HepG2 (cell line): Measurements from ENCODE around the gene AGAP1. TPM values are rescaled to one million over a fixed set of nuclear protein-coding genes. Genes with fewer than 3 reads are reported as not detected.

Experiments used
- FOSL2 ChIP-seq: sonication (generic); formaldehyde crosslinking; IDR thresholded peaks from 2 replicates; pipeline ENCODE4 v1.4.0; 2020; ENCODE audit warnings: missing genetic modification reagents
- HHEX ChIP-seq: IDR thresholded peaks from 2 replicates; pipeline ENCODE4 v1.6.1; 2016; ENCODE audit warnings: control low read depth
- HNF4G ChIP-seq, 2 experiments: sonication (generic) in 1 of 2; formaldehyde crosslinking in 1 of 2; IDR thresholded peaks; 2 replicates each; pipeline versions ENCODE4 v1.4.0 to v1.6.1; 2011 to 2020; ENCODE audit warnings: borderline replicate concordance in 2 of 2, low read depth in 2 of 2, mild to moderate bottlenecking in 2 of 2, low read length in 1 of 2, missing genetic modification reagents in 1 of 2, moderate library complexity in 1 of 2
- KAT8 ChIP-seq: IDR thresholded peaks from 2 replicates; pipeline ENCODE4 v1.6.1; 2016; ENCODE audit warnings: missing genetic modification reagents, missing compliant biosample characterization
- KDM6A ChIP-seq: IDR thresholded peaks from 2 replicates; pipeline ENCODE4 v1.6.1; 2016; ENCODE audit warnings: low read depth
- MED1 ChIP-seq: sonication (generic); formaldehyde crosslinking; IDR thresholded peaks from 2 replicates; pipeline ENCODE4 v1.4.0; 2020; ENCODE audit warnings: missing genetic modification reagents
- MYNN ChIP-seq: sonication (generic); formaldehyde crosslinking; IDR thresholded peaks from 2 replicates; pipeline ENCODE4 v1.4.0; 2020; ENCODE audit warnings: mild to moderate bottlenecking, low read depth, missing genetic modification reagents
- SAP130 ChIP-seq: IDR thresholded peaks from 2 replicates; pipeline ENCODE4 v1.6.1; 2016; ENCODE audit warnings: low read depth
- ZNF335 ChIP-seq: sonication (generic); formaldehyde crosslinking; IDR thresholded peaks from 2 replicates; pipeline ENCODE4 v1.4.0; 2020; ENCODE audit warnings: missing genetic modification reagents
- ZNF460 ChIP-seq: sonication (generic); formaldehyde crosslinking; IDR thresholded peaks from 2 replicates; pipeline ENCODE4 v1.5.1; 2020; ENCODE audit warnings: missing genetic modification reagents, mild to moderate bottlenecking, borderline replicate concordance
- ZNF550 ChIP-seq: sonication (generic); formaldehyde crosslinking; IDR thresholded peaks from 2 replicates; pipeline ENCODE4 v1.4.0; 2020; ENCODE audit warnings: mild to moderate bottlenecking, missing genetic modification reagents, borderline replicate concordance
- polyA plus RNA-seq, 8 experiments: library from polyadenylated mRNA; depleted of rRNA in 3 of 8; stranded (reverse) in 7 of 8; unstranded in 1 of 8; fragments of >200 nt; fragmentation: Illumina TruSeq in 4 of 8; extraction: Trizol in 4 of 8; gene quantifications; 2 replicates each; pipeline versions ENCODE4 v1.2.1 to v1.2.3, GENCODE V29; 2011 to 2016; ENCODE audit warnings: low read depth in 4 of 8, missing spikeins in 1 of 8, mixed read lengths in 1 of 8; ENCODE audit not compliant: insufficient read depth in 1 of 8
- total RNA-seq, 5 experiments: library from RNA; depleted of rRNA; stranded (reverse); fragments of >200 nt; fragmentation: Illumina TruSeq; extraction: Trizol; gene quantifications; 2 replicates each; pipeline ENCODE4 v1.2.3, GENCODE V29; 2016; ENCODE audit warnings: low read depth in 1 of 5
- TF ChIP-seq, protein P1 (sequence below): sonication (generic); formaldehyde crosslinking; IDR thresholded peaks from 2 replicates; pipeline ENCODE4 v1.5.0; 2020; ENCODE audit warnings: mild to moderate bottlenecking, missing genetic modification reagents, borderline replicate concordance
- TF ChIP-seq, protein P2 (sequence below): IDR thresholded peaks from 2 replicates; pipeline ENCODE4 v1.6.1; 2016; ENCODE audit warnings: mild to moderate bottlenecking
- TF ChIP-seq, protein P3 (sequence below): IDR thresholded peaks from 2 replicates; pipeline ENCODE4 v1.6.1; 2016; ENCODE audit warnings: missing biosample characterization, missing genetic modification reagents, low read depth
- TF ChIP-seq, protein P4 (sequence below): sonication (generic); formaldehyde crosslinking; IDR thresholded peaks from 2 replicates; pipeline ENCODE4 v1.5.1; 2020; ENCODE audit warnings: mild to moderate bottlenecking, missing genetic modification reagents, borderline replicate concordance
- TF ChIP-seq, protein P5 (sequence below), 2 experiments: sonication (generic) in 1 of 2; formaldehyde crosslinking in 1 of 2; IDR thresholded peaks; 2 replicates each; pipeline versions ENCODE4 v1.4.0 to v1.6.1; 2016 to 2020; ENCODE audit warnings: borderline replicate concordance in 1 of 2, low read depth in 1 of 2, mild to moderate bottlenecking in 1 of 2, missing genetic modification reagents in 1 of 2

Gene AGAP1
- total and polyA plus RNA-seq, 2 of the 13 experiments (the other 11 are each of a cell fraction or from before 2014, with no cell fraction given), result 21.2 to 32.7 TPM

DNA sequence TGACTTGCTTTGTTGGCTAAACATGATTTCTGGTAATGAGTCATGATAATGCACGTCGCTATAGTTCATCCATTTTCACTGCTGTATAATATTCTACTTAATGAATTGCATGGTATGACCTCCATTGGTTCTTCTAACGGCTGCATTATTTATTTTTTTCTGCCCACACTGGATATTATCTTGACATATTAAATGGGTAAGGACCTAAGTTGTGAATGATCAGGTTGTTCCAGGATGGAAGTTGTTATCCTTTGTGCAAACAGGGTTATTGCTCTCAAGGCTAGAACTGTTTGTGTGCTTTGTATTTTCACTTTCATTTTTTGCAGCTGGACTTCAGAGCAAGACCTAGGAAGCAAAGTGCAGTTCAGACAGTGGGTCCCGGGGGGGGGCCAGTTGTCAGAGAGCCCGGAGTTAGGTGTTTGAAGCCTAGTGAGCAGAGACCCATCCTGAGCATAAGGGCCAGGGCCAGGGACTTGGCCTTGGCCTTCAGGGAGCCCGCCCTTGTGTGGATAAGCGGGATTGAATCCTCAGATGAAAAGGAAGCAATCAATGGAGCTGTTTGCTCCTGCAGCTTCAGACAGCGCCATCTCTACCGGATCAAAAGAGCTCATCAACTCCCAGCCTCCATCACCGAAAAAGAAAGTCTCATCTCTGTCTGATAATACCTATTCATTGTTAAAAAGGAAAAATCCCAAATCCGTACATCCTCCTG lies 48.2 kb downstream of the AGAP1 start (continued):
- TF ChIP-seq, protein P1, sequence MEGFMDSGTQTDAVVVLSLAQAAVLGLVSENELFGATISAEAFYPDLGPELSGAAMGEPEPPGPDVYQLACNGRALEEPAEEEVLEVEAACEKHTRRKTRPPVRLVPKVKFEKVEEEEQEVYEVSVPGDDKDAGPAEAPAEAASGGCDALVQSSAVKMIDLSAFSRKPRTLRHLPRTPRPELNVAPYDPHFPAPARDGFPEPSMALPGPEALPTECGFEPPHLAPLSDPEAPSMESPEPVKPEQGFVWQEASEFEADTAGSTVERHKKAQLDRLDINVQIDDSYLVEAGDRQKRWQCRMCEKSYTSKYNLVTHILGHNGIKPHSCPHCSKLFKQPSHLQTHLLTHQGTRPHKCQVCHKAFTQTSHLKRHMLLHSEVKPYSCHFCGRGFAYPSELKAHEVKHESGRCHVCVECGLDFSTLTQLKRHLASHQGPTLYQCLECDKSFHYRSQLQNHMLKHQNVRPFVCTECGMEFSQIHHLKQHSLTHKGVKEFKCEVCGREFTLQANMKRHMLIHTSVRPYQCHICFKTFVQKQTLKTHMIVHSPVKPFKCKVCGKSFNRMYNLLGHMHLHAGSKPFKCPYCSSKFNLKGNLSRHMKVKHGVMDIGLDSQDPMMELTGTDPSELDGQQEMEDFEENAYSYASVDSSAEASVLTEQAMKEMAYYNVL (CRISPR knock-in tag), result peak; percentile 80; the same call in 1 of the 2 replicates
- peak; percentile 97 for TF ChIP-seq HNF4G (IDR thresholded peaks at IDR 0.05; ENCODE audit: borderline replicate concordance, low read depth, low read length)
- TF ChIP-seq HNF4G (CRISPR knock-in tag; IDR thresholded peaks at IDR 0.05; ENCODE audit: borderline replicate concordance, low read depth), result peak; percentile 96; the same call in 1 of the 2 replicates
- TF ChIP-seq, protein P2, sequence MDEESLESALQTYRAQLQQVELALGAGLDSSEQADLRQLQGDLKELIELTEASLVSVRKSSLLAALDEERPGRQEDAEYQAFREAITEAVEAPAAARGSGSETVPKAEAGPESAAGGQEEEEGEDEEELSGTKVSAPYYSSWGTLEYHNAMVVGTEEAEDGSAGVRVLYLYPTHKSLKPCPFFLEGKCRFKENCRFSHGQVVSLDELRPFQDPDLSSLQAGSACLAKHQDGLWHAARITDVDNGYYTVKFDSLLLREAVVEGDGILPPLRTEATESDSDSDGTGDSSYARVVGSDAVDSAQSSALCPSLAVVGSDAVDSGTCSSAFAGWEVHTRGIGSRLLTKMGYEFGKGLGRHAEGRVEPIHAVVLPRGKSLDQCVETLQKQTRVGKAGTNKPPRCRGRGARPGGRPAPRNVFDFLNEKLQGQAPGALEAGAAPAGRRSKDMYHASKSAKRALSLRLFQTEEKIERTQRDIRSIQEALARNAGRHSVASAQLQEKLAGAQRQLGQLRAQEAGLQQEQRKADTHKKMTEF (CRISPR knock-in tag), result peak; percentile 93
- TF ChIP-seq, protein P3, sequence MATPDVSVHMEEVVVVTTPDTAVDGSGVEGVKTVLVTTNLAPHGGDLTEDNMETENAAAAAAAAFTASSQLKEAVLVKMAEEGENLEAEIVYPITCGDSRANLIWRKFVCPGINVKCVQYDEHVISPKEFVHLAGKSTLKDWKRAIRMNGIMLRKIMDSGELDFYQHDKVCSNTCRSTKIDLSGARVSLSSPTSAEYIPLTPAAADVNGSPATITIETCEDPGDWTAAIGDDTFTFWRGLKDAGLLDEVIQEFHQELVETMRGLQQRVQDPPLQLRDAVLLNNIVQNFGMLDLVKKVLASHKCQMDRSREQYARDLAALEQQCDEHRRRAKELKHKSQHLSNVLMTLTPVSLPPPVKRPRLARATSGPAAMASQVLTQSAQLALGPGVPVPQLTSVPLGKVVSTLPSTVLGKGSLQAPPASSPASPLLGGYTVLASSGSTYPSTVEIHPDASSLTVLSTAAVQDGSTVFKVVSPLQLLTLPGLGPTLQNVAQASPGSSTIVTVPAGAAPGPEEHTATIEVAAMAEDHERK, result no peak
- TF ChIP-seq MYNN, result no peak
- TF ChIP-seq MED1 (CRISPR knock-in tag), result peak; percentile 96
- TF ChIP-seq, protein P4, sequence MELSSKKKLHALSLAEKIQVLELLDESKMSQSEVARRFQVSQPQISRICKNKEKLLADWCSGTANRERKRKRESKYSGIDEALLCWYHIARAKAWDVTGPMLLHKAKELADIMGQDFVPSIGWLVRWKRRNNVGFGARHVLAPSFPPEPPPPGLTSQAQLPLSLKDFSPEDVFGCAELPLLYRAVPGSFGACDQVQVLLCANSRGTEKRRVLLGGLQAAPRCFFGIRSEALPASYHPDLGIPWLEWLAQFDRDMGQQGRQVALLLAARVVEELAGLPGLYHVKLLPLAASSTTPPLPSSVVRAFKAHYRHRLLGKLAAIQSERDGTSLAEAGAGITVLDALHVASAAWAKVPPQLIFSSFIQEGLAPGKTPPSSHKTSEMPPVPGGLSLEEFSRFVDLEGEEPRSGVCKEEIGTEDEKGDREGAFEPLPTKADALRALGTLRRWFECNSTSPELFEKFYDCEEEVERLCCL, result 0 out of 2 replicates have a peak, but pooled peaks have one; percentile 64
- TF ChIP-seq ZNF460, result peak; percentile 58; the same call in 1 of the 2 replicates
- TF ChIP-seq ZNF335 (CRISPR knock-in tag), result peak; percentile 56; the same call in 1 of the 2 replicates
- no peak; the same call in 1 of the 2 replicates for TF ChIP-seq ZNF550
- peak; percentile 88 for TF ChIP-seq KDM6A (CRISPR knock-in tag)
- peak; percentile 68 for TF ChIP-seq KAT8 (CRISPR knock-in tag)
- TF ChIP-seq SAP130 (CRISPR knock-in tag), result peak; percentile 85
- TF ChIP-seq, protein P5, sequence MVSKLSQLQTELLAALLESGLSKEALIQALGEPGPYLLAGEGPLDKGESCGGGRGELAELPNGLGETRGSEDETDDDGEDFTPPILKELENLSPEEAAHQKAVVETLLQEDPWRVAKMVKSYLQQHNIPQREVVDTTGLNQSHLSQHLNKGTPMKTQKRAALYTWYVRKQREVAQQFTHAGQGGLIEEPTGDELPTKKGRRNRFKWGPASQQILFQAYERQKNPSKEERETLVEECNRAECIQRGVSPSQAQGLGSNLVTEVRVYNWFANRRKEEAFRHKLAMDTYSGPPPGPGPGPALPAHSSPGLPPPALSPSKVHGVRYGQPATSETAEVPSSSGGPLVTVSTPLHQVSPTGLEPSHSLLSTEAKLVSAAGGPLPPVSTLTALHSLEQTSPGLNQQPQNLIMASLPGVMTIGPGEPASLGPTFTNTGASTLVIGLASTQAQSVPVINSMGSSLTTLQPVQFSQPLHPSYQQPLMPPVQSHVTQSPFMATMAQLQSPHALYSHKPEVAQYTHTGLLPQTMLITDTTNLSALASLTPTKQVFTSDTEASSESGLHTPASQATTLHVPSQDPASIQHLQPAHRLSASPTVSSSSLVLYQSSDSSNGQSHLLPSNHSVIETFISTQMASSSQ (IDR thresholded peaks at IDR 0.05; ENCODE audit: low read depth), result peak; percentile 67
- TF ChIP-seq, protein P5 (CRISPR knock-in tag; IDR thresholded peaks at IDR 0.05; ENCODE audit: borderline replicate concordance), result peak; percentile 88; the same call in 1 of the 2 replicates
- TF ChIP-seq FOSL2 (CRISPR knock-in tag), result peak; percentile 80
- peak; percentile 81; the same call in 1 of the 2 replicates for TF ChIP-seq HHEX (CRISPR knock-in tag)
